GM18511 (cell line): ENCODE data around the gene TLCD5.

ENCODE experiments used
- ATAC-seq: cut with Tn5 transposase; IDR thresholded peaks from one replicate; pipeline ENCODE4 v1.9.1; 2021; ENCODE audit warnings: mild to moderate bottlenecking, moderate library complexity; ENCODE audit not compliant: unreplicated experiment

TLCD5 gene

GRCh38 chr11:120376547-120377182 is 51.6 kb downstream of the TLCD5 start:
- no peak for ATAC-seq

GRCh38 chr11:120378474-120378873 is 53.4 kb downstream of the TLCD5 start:
- ATAC-seq, result no peak

DNA sequence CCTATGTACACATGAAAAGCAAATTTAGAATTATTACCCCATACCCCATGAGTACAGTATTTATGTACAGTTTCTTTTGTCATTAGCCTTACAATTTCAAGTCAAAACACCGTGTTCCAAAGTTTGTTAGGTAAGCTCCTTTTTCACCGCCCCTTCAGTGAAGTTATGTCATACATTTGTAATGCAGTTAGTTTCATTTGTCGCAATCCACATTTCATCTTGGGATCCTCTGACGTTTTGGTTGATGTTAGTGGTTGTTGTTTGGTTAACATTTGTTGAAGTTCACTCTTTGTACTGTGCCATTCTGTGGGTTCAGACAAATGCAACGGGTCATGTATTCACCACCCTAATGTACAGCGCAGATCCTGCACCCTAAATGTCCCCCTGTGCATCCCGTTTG is 56.3 kb downstream of the TLCD5 start:
- ATAC-seq, result no peak
